GM19468 (cell line): Measurements from ENCODE around the gene PTGER2.

Experiments used
- ATAC-seq: cut with Tn5 transposase; IDR thresholded peaks from one replicate; pipeline ENCODE4 v1.9.1; 2021; ENCODE audit warnings: mild to moderate bottlenecking, moderate library complexity, moderate number of reproducible peaks; ENCODE audit not compliant: unreplicated experiment; ENCODE audit errors: extremely low read depth

PTGER2 gene

GRCh38 chr14:52365071-52365470 is 51.0 kb downstream of the PTGER2 start:
- no peak for ATAC-seq

GRCh38 chr14:52366796-52367315 is 52.7 kb downstream of the PTGER2 start:
- ATAC-seq, result no peak

GRCh38 chr14:52369305-52369801 is 55.2 kb downstream of the PTGER2 start:
- no peak for ATAC-seq

GRCh38 chr14:52370406-52370935 is 56.4 kb downstream of the PTGER2 start:
- no peak for ATAC-seq

GRCh38 chr14:52377940-52378339 is 63.8 kb downstream of the PTGER2 start:
- ATAC-seq, result no peak
